Vagina (tissue), 2 donors: Measurements from ENCODE around the gene PLSCR3.

Experiments
- CTCF ChIP-seq, 3 experiments: fragments of 450-650 bp in 2 of 3; fragments of 200-600 bp in 1 of 3; sonication (generic) in 1 of 3; IDR thresholded peaks; one replicate each; pipeline ENCODE4 v1.5.1; 2017 to 2019; ENCODE audit warnings: antibody characterized with exemption in 3 of 3, mild to moderate bottlenecking in 2 of 3, moderate library complexity in 2 of 3
- POLR2A ChIP-seq, 2 donors: fragments of 450-650 bp; IDR thresholded peaks; one replicate each; pipeline ENCODE4 v1.6.1; 2017; ENCODE audit warnings: antibody characterized with exemption in 2 of 2, mild to moderate bottlenecking in 2 of 2, moderate library complexity in 2 of 2
- POLR2AphosphoS5 ChIP-seq, 2 donors: sonication (generic); formaldehyde crosslinking; IDR thresholded peaks; one replicate each; pipeline ENCODE4 v1.9.0; 2017; ENCODE audit warnings: antibody characterized with exemption in 2 of 2, mild to moderate bottlenecking in 2 of 2, low read depth in 1 of 2; ENCODE audit not compliant: insufficient read depth in 1 of 2

DNA sequence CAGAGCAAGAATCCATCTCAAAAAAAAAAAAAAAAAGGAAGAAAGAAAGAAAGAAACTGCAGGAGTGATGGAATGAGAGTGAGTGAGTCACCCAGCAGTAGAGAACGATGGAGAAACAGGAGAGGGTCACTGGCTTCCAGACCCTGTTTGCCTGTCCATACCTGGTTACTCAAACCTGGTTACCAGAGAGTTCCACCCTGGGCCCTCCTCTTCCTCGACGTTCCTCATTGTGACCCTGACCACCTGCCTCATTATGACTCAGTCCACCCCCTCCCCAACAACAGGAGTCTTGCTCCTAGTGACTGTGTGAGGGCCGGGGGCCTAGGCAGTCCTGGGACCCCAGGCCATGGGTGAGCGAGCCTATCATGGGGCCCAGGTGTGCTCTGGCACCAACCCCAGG, 34.2 kb upstream of the PLSCR3 start, which contains the start of gene SPEM3:
- TF ChIP-seq POLR2AphosphoS5 (IDR thresholded peaks at IDR 0.05; ENCODE audit: insufficient read depth in 1 of 2, low read depth in 1 of 2) (no peak), POLR2A (IDR thresholded peaks at IDR 0.05) (no peak), CTCF (IDR thresholded peaks at IDR 0.05) (no peak)
